Testis (tissue), 3 donors: ENCODE measurements around the gene PHRF1. TPM values are rescaled to one million over a fixed set of nuclear protein-coding genes. Genes with fewer than 3 reads are reported as not detected.
A peak's percentile ranks its signal among the peaks of the same experiment; 100 is the strongest.

Source experiments
- DNase-seq: peaks from one replicate; pipeline ENCODE4 v3.0.0-alpha.2; 2019
- H3K27ac ChIP-seq, 2 donors: fragments of 200-600 bp; sonication (generic); one replicate each; pipeline ENCODE4 v1.5.1; 2019
- H3K27me3 ChIP-seq: fragments of 200-600 bp; sonication (generic); one replicate; pipeline ENCODE4 v1.5.1; 2019
- H3K36me3 ChIP-seq: fragments of 200-600 bp; sonication (generic); one replicate; pipeline ENCODE4 v1.5.1; 2017; ENCODE audit warnings: low read depth; ENCODE audit errors: missing control alignments
- H3K4me1 ChIP-seq: fragments of 200-600 bp; sonication (generic); one replicate; pipeline ENCODE4 v1.5.1; 2019
- H3K4me3 ChIP-seq, 2 donors: fragments of 200-600 bp; sonication (generic); one replicate each; pipeline ENCODE4 v1.5.1; 2017 to 2019
- H3K9me3 ChIP-seq: fragments of 200-600 bp; sonication (generic); one replicate; pipeline ENCODE4 v1.5.1; 2017
- POLR2A ChIP-seq: fragments of 450-650 bp; IDR thresholded peaks from one replicate; pipeline ENCODE4 v1.6.1; 2017; ENCODE audit warnings: antibody characterized with exemption, mild to moderate bottlenecking, moderate library complexity
- WGBS, 2 donors: methylation state at CpG; one replicate each; pipeline ENCODE4 v1.1.5; 2018; 5-methylcytosine and 5-hydroxymethylcytosine counted together
- intact Hi-C: fragments of 100-400 bp; cut with DNase I; formaldehyde crosslinking; loops from one replicate; pipeline ENCODE4 v1.15.1; 2023; ENCODE audit warnings: low total_unique reads
- polyA plus RNA-seq: library from polyadenylated mRNA; stranded (reverse); fragments of 350-450 nt; fragmentation: Illumina TruSeq; extraction: RNeasy Lipid Tissue Mini Kit (QIAGEN cat#74804); gene quantifications from one replicate; pipeline ENCODE4 v1.2.3, GENCODE V29; 2014; ENCODE audit warnings: low read depth, low replicate concordance; ENCODE audit not compliant: insufficient read depth
- total RNA-seq, 2 donors: library from RNA; depleted of rRNA; stranded (reverse); fragments of >200 nt; gene quantifications; one replicate each; pipeline ENCODE4 v1.2.3, GENCODE V29; 2016
- TF ChIP-seq, protein P1 (sequence below), 3 experiments: fragments of 450-650 bp in 2 of 3; fragments of 200-600 bp in 1 of 3; sonication (generic) in 1 of 3; IDR thresholded peaks; one replicate each; pipeline ENCODE4 v1.5.1; 2016 to 2019; ENCODE audit warnings: antibody characterized with exemption in 3 of 3, mild to moderate bottlenecking in 2 of 3, moderate library complexity in 1 of 3

Gene PHRF1
- total and polyA plus RNA-seq, 3 donors from 2014 or later, result 30.2 to 74.4 (median 62.9) TPM

DNA sequence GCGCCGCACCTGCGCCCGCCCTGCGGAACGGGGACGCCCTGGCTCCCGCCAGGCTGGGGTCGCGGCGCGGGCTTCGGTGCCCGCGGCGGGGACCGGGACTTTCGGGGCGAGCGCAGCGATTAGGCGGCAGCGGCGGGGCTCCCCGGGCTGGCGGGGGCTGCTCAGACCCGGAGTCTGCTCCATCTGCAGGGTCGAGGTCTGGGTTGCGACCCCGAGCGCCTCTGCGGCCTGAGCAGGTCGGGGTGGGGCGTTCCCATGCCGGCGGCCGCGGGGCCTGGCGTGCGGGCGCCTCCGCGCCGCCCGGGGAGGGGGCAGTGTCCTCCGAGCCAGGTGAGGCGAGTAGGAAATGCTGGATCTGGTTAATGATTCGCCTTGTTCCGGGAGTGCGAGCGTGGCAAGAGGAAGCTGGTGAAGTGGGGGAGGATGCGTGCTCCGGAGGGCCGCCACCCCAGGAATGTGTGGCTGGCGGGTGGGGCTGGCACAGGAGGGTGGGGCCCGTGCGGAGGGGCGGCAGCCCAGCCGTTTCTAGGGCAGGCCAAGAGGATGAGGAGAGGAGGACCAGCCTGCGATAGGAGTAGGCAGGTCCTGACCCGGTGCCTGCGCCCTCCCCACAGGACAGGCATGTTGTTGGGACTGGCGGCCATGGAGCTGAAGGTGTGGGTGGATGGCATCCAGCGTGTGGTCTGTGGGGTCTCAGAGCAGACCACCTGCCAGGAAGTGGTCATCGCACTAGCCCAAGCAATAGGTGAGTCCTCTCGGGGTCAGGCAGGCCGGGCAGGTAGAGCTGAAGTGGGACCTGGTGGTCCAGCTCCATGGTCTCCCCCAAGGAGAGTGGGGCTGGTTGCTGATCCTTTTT lies 14.9 kb upstream of the PHRF1 start:
- H3K4me3 ChIP-seq, result peak overlapping the region; percentile 67 to 69
- H3K9me3 ChIP-seq, result no peaks in the 10 kb centered on the region
- H3K36me3 ChIP-seq, result no peaks in the 10 kb centered on the region
- no peak overlapping the region for H3K27ac ChIP-seq
- intact Hi-C loops, result no loop called here
- no peak for TF ChIP-seq POLR2A
- TF ChIP-seq, protein P1, sequence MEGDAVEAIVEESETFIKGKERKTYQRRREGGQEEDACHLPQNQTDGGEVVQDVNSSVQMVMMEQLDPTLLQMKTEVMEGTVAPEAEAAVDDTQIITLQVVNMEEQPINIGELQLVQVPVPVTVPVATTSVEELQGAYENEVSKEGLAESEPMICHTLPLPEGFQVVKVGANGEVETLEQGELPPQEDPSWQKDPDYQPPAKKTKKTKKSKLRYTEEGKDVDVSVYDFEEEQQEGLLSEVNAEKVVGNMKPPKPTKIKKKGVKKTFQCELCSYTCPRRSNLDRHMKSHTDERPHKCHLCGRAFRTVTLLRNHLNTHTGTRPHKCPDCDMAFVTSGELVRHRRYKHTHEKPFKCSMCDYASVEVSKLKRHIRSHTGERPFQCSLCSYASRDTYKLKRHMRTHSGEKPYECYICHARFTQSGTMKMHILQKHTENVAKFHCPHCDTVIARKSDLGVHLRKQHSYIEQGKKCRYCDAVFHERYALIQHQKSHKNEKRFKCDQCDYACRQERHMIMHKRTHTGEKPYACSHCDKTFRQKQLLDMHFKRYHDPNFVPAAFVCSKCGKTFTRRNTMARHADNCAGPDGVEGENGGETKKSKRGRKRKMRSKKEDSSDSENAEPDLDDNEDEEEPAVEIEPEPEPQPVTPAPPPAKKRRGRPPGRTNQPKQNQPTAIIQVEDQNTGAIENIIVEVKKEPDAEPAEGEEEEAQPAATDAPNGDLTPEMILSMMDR (IDR thresholded peaks at IDR 0.05), result no peak
- 3 to 9% methylated on average over 6 to 65 of the region's 67 CpGs for WGBS, 2 donors
- DNase-seq, result peak; percentile 40
- no peaks in the 10 kb centered on the region for H3K27me3 ChIP-seq
- H3K4me1 ChIP-seq, result no peaks in the 10 kb centered on the region

GRCh38 chr11:562046-562645 lies 14.1 kb upstream of the PHRF1 start:
- H3K4me3 ChIP-seq, result no peak overlapping the region
- H3K27ac ChIP-seq, result no peak overlapping the region
- H3K9me3 ChIP-seq, result no peaks in the 10 kb centered on the region
- TF ChIP-seq, protein P1 (IDR thresholded peaks at IDR 0.05), result no peak
- TF ChIP-seq POLR2A, result no peak
- no peaks in the 10 kb centered on the region for H3K36me3 ChIP-seq
- intact Hi-C loops, result no loop called here
- WGBS, 2 donors, result 90 to 95% methylated on average over 11 to 29 of the region's 29 CpGs
- H3K4me1 ChIP-seq, result no peaks in the 10 kb centered on the region
- H3K27me3 ChIP-seq, result no peaks in the 10 kb centered on the region
- DNase-seq, result no peak

GRCh38 chr11:563066-563811 lies 13.0 kb upstream of the PHRF1 start:
- H3K9me3 ChIP-seq, result no peaks in the 10 kb centered on the region
- H3K27ac ChIP-seq, result no peak overlapping the region
- H3K4me3 ChIP-seq, result no peak overlapping the region
- H3K4me1 ChIP-seq, result peaks cover 6% of the 10 kb centered on the region
- no peaks in the 10 kb centered on the region for H3K27me3 ChIP-seq
- DNase-seq, result no peak
- 93 to 100% methylated on average over 4 to 16 of the region's 18 CpGs for WGBS, 2 donors
- no peak for TF ChIP-seq POLR2A
- TF ChIP-seq, protein P1 (IDR thresholded peaks at IDR 0.05), result no peak
- intact Hi-C loops, result no loop called here
- H3K36me3 ChIP-seq, result no peaks in the 10 kb centered on the region

- Histone ChIP-seq H3K27ac (no peak overlapping the region), H3K4me3 (no peak overlapping the region), H3K27me3 (no peaks in the 10 kb centered on the region), H3K36me3 (no peaks in the 10 kb centered on the region), H3K9me3 (no peaks in the 10 kb centered on the region), H3K4me1 (peaks cover 7% of the 10 kb centered on the region)
- no peak for DNase-seq
- 85 to 88% methylated on average over 6 to 12 of the region's 12 CpGs for WGBS, 2 donors
- TF ChIP-seq, protein P1 (IDR thresholded peaks at IDR 0.05), result no peak
- no peak for TF ChIP-seq POLR2A
- intact Hi-C loops, result no loop called here
These were observed 12.3 kb upstream of the PHRF1 start for GRCh38 chr11:563812-564578.
